Kidney glomerular epithelial cell (primary cell): Measurements from ENCODE around the gene SEMA3E.
"Not testable (repeated sequence)": the region's sequence is repeated elsewhere in the genome, so short reads cannot be mapped to it uniquely, and the experiment has no call there.

ENCODE experiments used
- DNase-seq: peaks from one replicate; lab custom pipeline; 2025; lab: John Stamatoyannopoulos, UW

The SEMA3E gene

DNA sequence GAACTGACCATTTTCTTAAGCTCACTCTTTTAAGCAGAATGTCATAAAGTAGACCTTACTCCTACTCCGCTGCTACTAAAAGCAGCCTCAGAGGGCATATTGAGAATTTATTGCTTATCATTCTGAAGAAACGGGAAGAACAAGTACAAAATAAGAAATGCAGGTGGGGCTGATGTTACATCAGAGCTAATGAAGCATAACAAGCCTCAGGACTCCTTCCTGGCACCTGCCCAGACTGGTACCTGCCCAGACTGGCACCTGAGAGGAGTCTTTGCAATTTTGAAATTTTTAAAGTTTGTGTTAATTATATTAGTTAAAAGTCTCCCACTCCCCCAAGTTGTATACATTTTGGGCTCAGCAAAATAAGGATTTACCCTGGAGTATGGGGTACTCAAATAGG, 162.4 kb downstream of the SEMA3E start:
- DNase-seq: no peak

GRCh38 chr7:83484826-83485225, 164.1 kb downstream of the SEMA3E start:
- DNase-seq: no peak

DNA sequence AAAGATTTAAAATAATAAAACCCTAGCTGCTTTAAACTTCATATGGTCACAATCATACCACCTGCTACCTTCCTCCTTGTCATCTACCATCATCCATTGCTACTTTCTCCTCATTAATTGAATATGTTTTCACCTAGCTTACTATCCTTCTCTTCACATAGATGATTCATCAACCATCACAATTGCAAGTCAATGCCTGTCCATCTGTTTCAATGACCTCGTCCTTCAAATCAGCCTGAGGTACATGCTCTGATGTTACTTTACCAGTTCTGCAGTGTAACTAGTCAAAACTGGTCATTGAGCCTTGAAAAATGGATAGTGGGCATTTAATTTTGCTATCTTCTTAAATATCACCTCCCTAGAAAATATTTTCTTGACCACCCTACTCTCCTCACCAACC, 164.7 kb downstream of the SEMA3E start:
- no peak for DNase-seq

GRCh38 chr7:83478616-83479015, 170.3 kb downstream of the SEMA3E start:
- DNase-seq: no peak

GRCh38 chr7:83476511-83477050, 172.4 kb downstream of the SEMA3E start:
- no peak for DNase-seq

DNA sequence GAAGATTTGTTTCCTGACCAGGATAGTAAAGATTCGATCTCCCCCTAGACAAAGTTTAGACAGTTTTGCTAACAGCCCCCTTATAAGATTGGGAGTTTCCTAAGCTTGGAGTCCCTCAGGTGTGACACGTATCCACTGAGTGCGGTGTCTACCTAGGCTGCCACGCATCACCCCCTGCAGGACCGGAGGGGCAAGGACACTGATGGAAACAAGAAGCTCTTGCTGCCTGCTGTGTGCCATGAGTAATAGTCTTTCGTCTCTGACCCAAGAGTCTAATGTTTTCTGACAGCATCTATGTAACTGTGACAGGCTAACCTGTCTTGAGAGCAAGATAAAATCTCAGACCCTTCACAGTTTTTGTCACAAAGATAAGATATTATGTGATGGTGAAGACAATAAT, 173.5 kb downstream of the SEMA3E start:
- DNase-seq: no peak

- DNase-seq: no peak
Observed at GRCh38 chr7:83472376-83472775, 176.6 kb downstream of the SEMA3E start.

- no peak for DNase-seq
Observed at GRCh38 chr7:83469491-83469890, 179.4 kb downstream of the SEMA3E start.

DNA sequence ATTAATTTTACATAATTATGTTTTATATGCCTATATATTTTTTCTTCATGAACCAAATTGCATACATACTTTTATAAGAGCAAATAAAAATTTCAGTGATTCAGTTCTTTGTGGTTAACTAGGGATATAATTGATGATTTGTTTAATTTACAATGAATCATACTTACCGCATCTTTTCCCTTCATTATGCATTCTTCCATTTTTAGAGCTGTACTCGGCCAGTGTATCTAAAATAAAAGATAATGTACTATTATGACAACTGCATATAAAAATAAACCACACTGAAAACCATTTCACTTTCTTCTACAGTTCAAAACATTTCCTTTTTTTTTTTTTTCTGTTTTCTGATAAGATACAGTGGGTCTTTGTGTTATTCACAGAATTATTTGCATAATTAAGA, 179.9 kb downstream of the SEMA3E start:
- peak; percentile 44 for DNase-seq

DNA sequence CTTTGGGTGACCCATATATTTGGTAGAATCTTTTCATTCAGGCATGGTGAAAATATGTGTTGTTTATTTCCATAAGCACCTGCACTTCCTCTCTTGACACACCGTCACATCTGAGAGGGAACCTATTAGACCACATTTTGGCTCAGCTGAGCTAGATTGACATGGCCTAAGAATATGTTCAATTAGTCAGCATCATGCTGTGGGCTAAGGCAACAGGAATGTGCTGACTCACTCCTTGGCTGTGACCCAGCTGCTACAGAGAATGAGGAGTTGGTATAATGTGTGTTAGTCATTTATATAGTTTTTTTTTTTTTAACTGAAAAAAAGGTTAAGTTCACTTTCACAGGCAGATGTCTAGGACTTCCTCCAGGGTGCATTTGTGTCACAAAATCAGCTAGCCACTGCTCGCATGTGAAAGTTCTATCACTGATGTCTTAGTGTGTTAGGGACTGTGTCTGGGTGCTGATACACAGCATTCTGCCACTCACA, 180.6 kb downstream of the SEMA3E start:
- peak; percentile 98 for DNase-seq

GRCh38 chr7:83467493-83467892, 181.4 kb downstream of the SEMA3E start:
- DNase-seq: no peak

DNA sequence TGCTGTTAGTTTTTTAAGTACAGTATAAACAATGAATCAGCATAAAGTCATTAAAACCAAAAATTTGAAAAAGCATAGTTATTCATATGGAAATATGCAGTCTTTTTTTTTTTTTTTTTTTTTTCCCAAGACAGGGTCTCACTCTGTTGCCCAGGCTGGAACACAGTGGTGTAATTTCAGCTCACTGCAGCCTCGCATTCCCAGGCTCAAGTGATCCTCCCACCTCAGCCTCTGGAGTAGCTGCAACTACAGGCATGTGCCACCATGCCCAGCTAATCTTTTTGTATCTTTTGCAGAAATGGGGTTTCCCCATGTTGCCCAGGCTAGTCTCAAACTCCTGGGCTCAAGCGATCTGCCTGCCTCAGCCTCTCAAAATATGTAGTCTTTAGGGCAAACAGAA, 182.0 kb downstream of the SEMA3E start:
- no peak for DNase-seq

DNA sequence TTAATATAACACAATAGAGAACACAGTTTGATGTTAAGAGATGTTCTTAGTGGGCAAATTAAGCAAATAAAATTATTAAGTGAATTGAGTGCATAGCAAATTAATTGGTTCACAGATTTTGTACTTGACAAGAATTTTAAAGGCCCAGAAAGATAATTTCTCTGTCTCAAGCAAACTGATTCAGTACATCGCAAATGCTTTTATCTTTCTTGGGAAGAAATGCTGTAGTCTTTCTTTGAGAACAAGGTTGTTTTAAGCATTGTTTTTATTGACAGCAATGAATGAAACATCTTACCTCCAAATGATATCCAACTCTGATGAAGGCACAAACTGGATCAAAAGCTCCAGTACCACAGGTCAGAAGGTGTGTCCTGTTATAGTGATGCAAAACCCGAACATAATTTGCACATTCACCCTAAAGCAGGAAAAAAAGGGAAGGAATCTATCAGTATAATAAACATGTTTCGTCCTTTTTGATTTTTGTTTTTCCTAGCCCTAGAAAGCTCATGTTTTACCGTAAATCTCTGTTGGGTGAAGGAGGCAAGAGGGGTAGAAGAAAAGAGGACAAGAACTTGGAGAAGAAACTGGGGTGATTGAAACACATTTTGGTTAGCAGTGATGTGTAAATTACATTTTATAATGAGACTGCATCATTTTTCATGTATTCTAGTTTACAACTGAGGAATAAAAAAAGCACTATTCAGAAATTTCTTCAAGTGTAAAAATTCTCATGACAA, 182.6 kb downstream of the SEMA3E start:
- DNase-seq: no peak

- DNase-seq: no peak
Observed at GRCh38 chr7:83465643-83466042, 183.3 kb downstream of the SEMA3E start.

- DNase-seq: not testable (repeated sequence)
Observed at GRCh38 chr7:83461820-83462219, 187.1 kb downstream of the SEMA3E start.

DNA sequence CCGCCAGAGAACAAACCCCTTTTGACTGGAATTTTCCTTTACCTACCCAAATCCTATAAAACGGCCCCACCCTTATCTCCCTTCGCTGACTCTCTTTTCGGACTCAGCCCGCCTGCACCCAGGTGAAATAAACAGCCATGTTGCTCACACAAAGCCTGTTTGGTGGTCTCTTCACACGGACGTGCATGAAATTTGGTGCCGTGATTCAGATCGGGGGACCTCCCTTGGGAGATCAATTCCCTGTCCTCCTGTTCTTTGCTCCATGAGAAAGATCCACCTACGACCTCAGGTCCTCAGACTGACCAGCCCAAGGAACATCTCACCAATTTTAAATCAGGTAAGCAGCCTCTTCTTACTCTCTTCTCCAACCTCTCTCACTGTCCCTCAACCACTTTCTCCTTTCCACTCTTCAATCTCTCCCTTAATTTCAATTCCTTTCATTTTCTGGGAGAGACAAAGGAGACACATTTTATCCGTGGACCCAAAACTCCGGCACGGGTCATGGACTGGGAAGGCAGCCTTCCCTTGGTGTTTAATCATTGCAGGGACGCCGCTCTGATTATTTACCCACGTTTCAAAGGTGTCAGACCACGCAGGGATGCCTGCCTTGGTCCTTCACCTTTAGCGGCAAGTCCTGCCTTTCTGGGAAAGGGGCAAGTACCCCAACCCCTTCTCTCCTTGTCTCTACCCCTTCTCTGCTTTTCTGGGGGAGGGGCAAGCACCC, 188.8 kb downstream of the SEMA3E start:
- DNase-seq: not testable (repeated sequence)

- DNase-seq: not testable (repeated sequence)
Observed at GRCh38 chr7:83459101-83459929, 189.6 kb downstream of the SEMA3E start.

DNA sequence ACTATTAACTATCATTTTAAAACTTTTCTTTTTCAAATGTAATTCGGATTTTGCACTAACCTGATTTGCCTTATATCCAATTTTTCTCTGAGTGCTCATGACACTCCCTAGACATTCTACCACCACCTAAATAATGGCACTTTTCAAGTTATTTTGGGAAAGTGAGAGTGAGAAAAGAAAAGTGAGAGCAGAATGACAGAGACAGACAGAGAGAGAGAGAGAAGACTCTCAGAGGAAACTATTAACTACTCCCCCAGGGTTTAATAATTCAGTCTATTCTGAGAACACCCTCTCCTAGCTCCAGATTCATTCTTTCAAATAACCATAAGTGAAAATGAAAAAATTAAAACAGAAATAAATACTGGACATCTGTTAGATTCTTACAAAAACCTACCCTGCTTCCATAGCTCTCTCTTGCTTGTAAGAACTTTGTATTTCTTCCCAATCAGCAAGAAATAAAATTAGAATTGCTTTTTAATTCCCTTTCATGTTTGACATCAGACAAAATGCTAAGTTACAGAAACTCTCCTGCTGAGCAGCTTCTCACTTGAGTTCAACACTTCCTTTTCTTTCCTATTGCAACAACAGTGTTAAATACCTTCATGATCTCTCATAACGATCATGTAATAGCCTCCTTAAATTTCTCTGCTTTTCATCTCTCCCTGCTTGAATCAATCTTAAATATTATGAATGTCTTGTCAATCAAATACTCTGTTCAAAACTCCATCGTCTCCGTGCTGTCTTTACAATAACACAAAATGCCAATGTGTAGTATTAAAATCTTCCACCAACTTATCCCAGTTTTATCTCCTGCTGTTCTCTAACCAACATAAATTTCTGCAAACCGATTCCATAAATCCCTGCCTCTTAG, 191.7 kb downstream of the SEMA3E start:
- no peak for DNase-seq

DNA sequence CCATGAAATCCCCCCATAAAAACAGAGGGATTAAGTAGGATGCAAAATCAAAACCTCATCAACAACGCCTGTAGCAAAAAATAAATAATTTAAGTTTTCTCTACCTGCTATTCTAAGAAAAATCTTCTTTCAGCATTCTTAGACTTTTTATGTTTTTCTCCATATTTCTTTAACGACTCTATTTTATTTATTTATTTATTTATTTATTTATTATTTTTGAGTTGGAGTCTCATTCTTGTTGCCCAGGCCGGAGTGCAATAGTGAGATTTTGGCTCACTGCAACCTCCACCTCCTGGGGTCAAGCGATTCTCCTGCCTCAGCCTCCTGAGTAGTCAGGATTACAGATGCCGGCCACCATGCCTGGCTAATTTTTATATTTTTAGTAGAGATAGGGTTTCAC, 192.5 kb downstream of the SEMA3E start:
- DNase-seq: no peak

GRCh38 chr7:83455612-83456011, 193.3 kb downstream of the SEMA3E start:
- DNase-seq: no peak

- DNase-seq: no peak
Observed at GRCh38 chr7:83452256-83452655, 196.7 kb downstream of the SEMA3E start.
